Kidney (tissue), 14 donors: ENCODE measurements around the gene BLCAP. TPM values are rescaled to one million over a fixed set of nuclear protein-coding genes. Genes with fewer than 3 reads are reported as not detected.

Experiments
- DNase-seq, 5 donors: peaks; one replicate each; pipeline ENCODE4 v3.0.0-alpha.2; 2013 to 2020
- FAIRE-seq: peaks from 2 replicates; lab custom pipeline; 2012; peaks lifted over from hg19 to GRCh38; lab: Jason Lieb, UNC
- H3K27ac ChIP-seq, 2 donors: one replicate each; pipeline ENCODE4 v1.7.0; 2013; ENCODE audit warnings: low read depth in 2 of 2, low read length in 2 of 2, inconsistent platforms in 1 of 2
- H3K27me3 ChIP-seq: one replicate; pipeline ENCODE4 v1.7.1; 2013; ENCODE audit warnings: low read length, inconsistent platforms; ENCODE audit not compliant: control insufficient read depth, insufficient read depth
- H3K36me3 ChIP-seq, 3 donors: one replicate each; pipeline versions ENCODE4 v1.7.0 to v1.7.1; 2013; ENCODE audit warnings: low read length in 3 of 3, control low read depth in 1 of 3, inconsistent platforms in 1 of 3; ENCODE audit not compliant: insufficient read depth in 3 of 3, control insufficient read depth in 2 of 3
- H3K4me1 ChIP-seq, 3 donors: one replicate each; pipeline versions ENCODE4 v1.7.0 to v1.7.1; 2013; ENCODE audit warnings: low read length in 3 of 3, inconsistent platforms in 1 of 3, low read depth in 1 of 3; ENCODE audit not compliant: control insufficient read depth in 2 of 3, insufficient read depth in 2 of 3
- H3K4me3 ChIP-seq, 3 donors: one replicate each; pipeline versions ENCODE4 v1.7.0 to v1.8.1; 2013; ENCODE audit warnings: low read length in 3 of 3, control low read depth in 1 of 3, inconsistent platforms in 1 of 3
- H3K9ac ChIP-seq, 3 donors: one replicate each; pipeline versions ENCODE4 v1.7.0 to v1.7.1; 2013; ENCODE audit warnings: low read length in 3 of 3, control low read depth in 1 of 3, inconsistent platforms in 1 of 3
- H3K9me3 ChIP-seq, 3 donors: one replicate each; pipeline versions ENCODE4 v1.7.0 to v1.7.1; 2013; ENCODE audit warnings: low read length in 3 of 3, control low read depth in 1 of 3, inconsistent platforms in 1 of 3; ENCODE audit not compliant: control insufficient read depth in 2 of 3, insufficient read depth in 1 of 3
- CTCF ChIP-seq: IDR thresholded peaks from 3 replicates; pipeline ENCODE4 v1.5.1; 2012; ENCODE audit warnings: mild to moderate bottlenecking, moderate library complexity, borderline replicate concordance; ENCODE audit not compliant: insufficient read depth; ENCODE audit errors: extremely low read depth
- intact Hi-C: fragments of 100-400 bp; cut with DNase I; formaldehyde crosslinking; loops from one replicate; pipeline ENCODE4 v1.11.1; 2022
- polyA plus RNA-seq: library from polyadenylated mRNA; stranded (reverse); fragments of 350-450 nt; fragmentation: Illumina TruSeq; extraction: RNeasy Lipid Tissue Mini Kit (QIAGEN cat#74804); gene quantifications from one replicate; pipeline ENCODE4 v1.2.3, GENCODE V29; 2014; ENCODE audit warnings: low read depth, low replicate concordance; ENCODE audit not compliant: insufficient read depth
- total RNA-seq: library from RNA; stranded (reverse); fragmentation: NEBNext Ultra II Directional; extraction: Animal tissue kit (Norgen Biotek cat#: 25700); gene quantifications from one replicate; pipeline ENCODE4 v1.2.1, GENCODE V29; 2021
- donor health status: control.
- donor health status: control.
- donor health status: control.
- donor health status: control.
- donor health status: control.
- donor health status: DM: yes; HTN: yes; CAD: no.
- donor health status: Normal renal cell carcinoma (clear cell type).

BLCAP gene
- total and polyA plus RNA-seq, 2 donors from 2014 or later: 76.1 to 106 TPM

DNA sequence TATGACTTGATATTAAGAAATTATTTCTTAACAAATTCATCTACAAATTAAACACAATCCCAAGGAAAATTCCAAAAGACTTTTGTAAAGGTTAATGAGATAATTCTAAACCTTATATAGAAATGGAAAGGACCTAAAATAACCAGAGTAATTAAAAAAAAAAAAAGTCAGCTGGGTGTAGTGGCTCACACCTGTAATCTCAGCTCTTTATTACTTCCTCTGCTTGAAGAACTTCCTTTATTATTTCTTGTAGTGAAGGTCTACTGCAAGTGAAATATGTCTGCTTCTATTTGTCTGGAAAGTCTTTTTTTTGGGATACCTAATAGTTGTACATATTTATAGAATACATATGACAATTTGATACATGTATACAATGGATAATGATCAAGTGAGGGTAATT, 20.2 kb upstream of the BLCAP start:
- no peaks in the 10 kb centered on the region for H3K4me1 ChIP-seq
- TF ChIP-seq CTCF: no peak
- no peak for DNase-seq
- H3K9me3 ChIP-seq: no peaks in the 10 kb centered on the region
- no peak overlapping the region for H3K27ac ChIP-seq
- H3K9ac ChIP-seq: no peak overlapping the region
- H3K4me3 ChIP-seq: no peak overlapping the region
- intact Hi-C loops: no loop called here
- no peaks in the 10 kb centered on the region for H3K36me3 ChIP-seq
- no peaks in the 10 kb centered on the region for H3K27me3 ChIP-seq
- no peak for FAIRE-seq

- TF ChIP-seq CTCF: no peak
- Histone ChIP-seq H3K27ac (no peak overlapping the region), H3K9me3 (no peaks in the 10 kb centered on the region), H3K4me1 (no peaks in the 10 kb centered on the region), H3K4me3 (no peak overlapping the region), H3K36me3 (no peaks in the 10 kb centered on the region), H3K9ac (no peak overlapping the region), H3K27me3 (no peaks in the 10 kb centered on the region)
- no peak for FAIRE-seq
- no peak for DNase-seq
- intact Hi-C loops: no loop called here
These were observed 17.8 kb upstream of the BLCAP start for GRCh38 chr20:37545516-37545915.

DNA sequence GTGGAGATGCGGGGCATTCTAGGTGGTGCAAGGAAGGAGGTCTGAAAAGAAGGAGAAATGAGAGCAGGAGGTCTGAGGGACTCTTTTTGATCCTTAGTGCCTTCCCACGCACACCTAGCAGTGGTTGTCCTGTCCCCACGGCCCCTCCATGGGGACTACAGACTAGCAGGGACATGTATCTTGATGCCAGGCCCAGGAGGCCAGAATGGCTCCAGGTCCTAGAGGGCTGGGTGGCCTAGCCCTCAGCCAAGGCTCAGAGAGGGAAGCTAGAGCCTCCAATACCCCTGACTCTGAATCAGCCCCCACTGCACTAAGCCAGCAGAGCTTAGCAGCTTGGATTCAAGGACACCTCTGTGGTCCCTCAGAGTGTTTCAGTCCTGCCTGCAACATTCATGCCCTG, 16.7 kb upstream of the BLCAP start:
- FAIRE-seq (no peak), DNase-seq (no peak)
- Histone ChIP-seq H3K27me3 (no peaks in the 10 kb centered on the region), H3K9me3 (no peaks in the 10 kb centered on the region), H3K4me1 (no peaks in the 10 kb centered on the region), H3K9ac (no peak overlapping the region), H3K27ac (no peak overlapping the region), H3K4me3 (no peak overlapping the region), H3K36me3 (no peaks in the 10 kb centered on the region)
- intact Hi-C loops: no loop called here
- TF ChIP-seq CTCF: no peak

GRCh38 chr20:37543828-37544227, 16.2 kb upstream of the BLCAP start:
- H3K27me3 ChIP-seq: no peaks in the 10 kb centered on the region
- H3K9me3 ChIP-seq: no peaks in the 10 kb centered on the region
- TF ChIP-seq CTCF: peak; percentile 13
- H3K4me3 ChIP-seq: no peak overlapping the region
- H3K36me3 ChIP-seq: no peaks in the 10 kb centered on the region
- DNase-seq (peak in 4 of 5 donors; percentile 33 to 65 (median 46)), FAIRE-seq (no peak)
- H3K4me1 ChIP-seq: no peaks in the 10 kb centered on the region
- H3K27ac ChIP-seq: no peak overlapping the region
- H3K9ac ChIP-seq: no peak overlapping the region
- intact Hi-C loops: no loop called here
